GM19025 (cell line): Measurements from ENCODE around the gene BSN.

Source experiments
- ATAC-seq: cut with Tn5 transposase; IDR thresholded peaks from one replicate; pipeline ENCODE4 v1.9.1; 2021; ENCODE audit warnings: mild to moderate bottlenecking, low read depth, moderate library complexity; ENCODE audit not compliant: unreplicated experiment

Gene BSN

GRCh38 chr3:49652218-49652902 lies 98.1 kb downstream of the BSN start:
- ATAC-seq, result no peak

- no peak for ATAC-seq
Observed at GRCh38 chr3:49652903-49653415, 98.7 kb downstream of the BSN start.

GRCh38 chr3:49653621-49654020 lies 99.3 kb downstream of the BSN start:
- ATAC-seq, result no peak

- no peak for ATAC-seq
Observed at GRCh38 chr3:49654176-49654825, 100.0 kb downstream of the BSN start.

- no peak for ATAC-seq
Observed at GRCh38 chr3:49654955-49655556, 100.8 kb downstream of the BSN start.

- ATAC-seq, result no peak
Observed at GRCh38 chr3:49655731-49656285, 101.5 kb downstream of the BSN start.

GRCh38 chr3:49656541-49657112 lies 102.3 kb downstream of the BSN start:
- ATAC-seq, result no peak

- no peak for ATAC-seq
Observed at GRCh38 chr3:49657208-49657915, 103.1 kb downstream of the BSN start.

- ATAC-seq, result no peak
Observed at GRCh38 chr3:49658711-49659110, 104.4 kb downstream of the BSN start.

GRCh38 chr3:49659756-49660155 lies 105.5 kb downstream of the BSN start:
- no peak for ATAC-seq

GRCh38 chr3:49661281-49661680 lies 107.0 kb downstream of the BSN start:
- ATAC-seq, result no peak

GRCh38 chr3:49662021-49662420 lies 107.7 kb downstream of the BSN start:
- no peak for ATAC-seq

GRCh38 chr3:49662720-49663413 lies 108.6 kb downstream of the BSN start:
- no peak for ATAC-seq

- no peak for ATAC-seq
Observed at GRCh38 chr3:49663831-49664230, 109.6 kb downstream of the BSN start.

GRCh38 chr3:49664300-49664699 lies 110.0 kb downstream of the BSN start:
- no peak for ATAC-seq

- ATAC-seq, result no peak
Observed at GRCh38 chr3:49665822-49666519, 111.7 kb downstream of the BSN start.

- ATAC-seq, result no peak
Observed at GRCh38 chr3:49666592-49666991, 112.3 kb downstream of the BSN start.

GRCh38 chr3:49667701-49668413 lies 113.6 kb downstream of the BSN start:
- ATAC-seq, result no peak

- ATAC-seq, result no peak
Observed at GRCh38 chr3:49668414-49668797, 114.1 kb downstream of the BSN start.
